Transverse colon (tissue), 4 donors: ENCODE measurements around the gene SLC18B1. TPM values are rescaled to one million over a fixed set of nuclear protein-coding genes. Genes with fewer than 3 reads are reported as not detected.

Experiments used
- DNase-seq: peaks from one replicate; pipeline ENCODE4 v3.0.0-alpha.2; 2019
- H3K27ac ChIP-seq, 4 donors: fragments of 200-600 bp; sonication (generic); 2 replicates each; pipeline ENCODE4 v1.5.1; 2016 to 2018; ENCODE audit warnings: inconsistent platforms in 4 of 4
- H3K27me3 ChIP-seq: fragments of 200-600 bp; sonication (generic); 2 replicates; pipeline ENCODE4 v1.5.1; 2017; ENCODE audit warnings: inconsistent platforms
- H3K36me3 ChIP-seq, 4 donors: fragments of 200-600 bp; sonication (generic); 2 replicates each; pipeline ENCODE4 v1.5.1; 2017 to 2019; ENCODE audit warnings: inconsistent platforms in 4 of 4
- H3K4me1 ChIP-seq, 4 donors: fragments of 200-600 bp; sonication (generic); 2 replicates each; pipeline ENCODE4 v1.5.1; 2017 to 2020; ENCODE audit warnings: inconsistent platforms in 4 of 4
- H3K4me3 ChIP-seq, 4 donors: fragments of 200-600 bp; sonication (generic); 1 replicate in 1 of 4; 2 replicates in 3 of 4; pipeline versions ENCODE4 v1.5.1 to v1.6.1; 2017 to 2019; ENCODE audit warnings: inconsistent platforms in 4 of 4
- H3K9me3 ChIP-seq, 2 donors: fragments of 200-600 bp; sonication (generic); 2 replicates each; pipeline ENCODE4 v1.5.1; 2017 to 2019; ENCODE audit warnings: inconsistent platforms in 2 of 2
- EP300 ChIP-seq: sonication (generic); formaldehyde crosslinking; IDR thresholded peaks from one replicate; pipeline ENCODE4 v1.6.1; 2017; ENCODE audit warnings: antibody characterized with exemption, low read depth
- POLR2A ChIP-seq: fragments of 450-650 bp; IDR thresholded peaks from one replicate; pipeline ENCODE4 v1.6.1; 2016; ENCODE audit warnings: antibody characterized with exemption, mild to moderate bottlenecking, moderate library complexity
- POLR2AphosphoS5 ChIP-seq, 3 donors: sonication (generic); formaldehyde crosslinking; IDR thresholded peaks; one replicate each; pipeline ENCODE4 v1.6.1; 2016; ENCODE audit warnings: antibody characterized with exemption in 3 of 3
- WGBS, 2 donors: methylation state at CpG; one replicate each; pipeline ENCODE4 v1.1.5; 2018; ENCODE audit warnings: low coverage in 1 of 2; 5-methylcytosine and 5-hydroxymethylcytosine counted together
- in situ Hi-C, 4 donors: fragments of 200-750 bp; cut with MboI; loops; one replicate each; pipeline versions ENCODE4 v1.15.0 to v1.15.1; 2017; ENCODE audit warnings: low sequenced_read_pairs in 3 of 4, low pct_ligation_motif_present in 1 of 4, low pct_unique_long_range_greater_than_20kb in 1 of 4
- intact Hi-C: fragments of 100-400 bp; cut with DNase I; formaldehyde crosslinking; loops from one replicate; pipeline ENCODE4 v1.15.1; 2023; ENCODE audit warnings: low total_unique reads
- total RNA-seq, 4 donors: library from RNA; depleted of rRNA; stranded (reverse); fragments of >200 nt; gene quantifications; one replicate each; pipeline ENCODE4 v1.1.0, GENCODE V29; 2016
- TF ChIP-seq, protein P1 (sequence below), 5 experiments: fragments of 200-600 bp in 3 of 5; fragments of 450-650 bp in 2 of 5; sonication (generic) in 3 of 5; IDR thresholded peaks; 1 replicate in 2 of 5; 2 replicates in 3 of 5; pipeline ENCODE4 v1.5.1; 2016 to 2017; ENCODE audit warnings: antibody characterized with exemption in 5 of 5, inconsistent platforms in 3 of 5, mild to moderate bottlenecking in 2 of 5, moderate library complexity in 1 of 5

The SLC18B1 gene
- total RNA-seq, 4 donors from 2014 or later, result 1.6 to 16.0 (median 10.3) TPM

DNA sequence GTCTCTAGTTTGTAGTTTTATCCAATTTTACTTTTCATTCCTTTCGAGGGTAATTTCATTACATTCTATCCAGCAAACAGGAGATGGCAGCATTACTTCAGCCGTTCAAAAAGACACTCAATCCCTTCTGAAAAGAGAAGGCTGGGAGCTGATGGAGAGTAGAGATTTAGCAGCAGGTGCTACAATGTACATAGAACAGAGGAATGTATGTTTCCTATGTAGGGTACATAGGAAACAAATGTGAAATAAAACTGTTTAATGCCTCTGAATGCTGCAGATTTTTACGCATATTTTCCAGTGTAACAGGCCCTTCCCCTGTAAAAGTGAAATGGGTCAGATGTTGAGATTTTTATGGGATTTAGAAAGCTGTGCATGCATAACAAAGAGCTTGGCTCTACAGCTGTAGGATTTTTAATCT lies 31.9 kb upstream of the SLC18B1 start:
- intact Hi-C loops, result no loop called here
- in situ Hi-C loops, result no loop called here
- Histone ChIP-seq H3K36me3 (no peaks in the 10 kb centered on the region), H3K9me3 (no peaks in the 10 kb centered on the region), H3K27me3 (no peaks in the 10 kb centered on the region), H3K27ac (no peak overlapping the region), H3K4me1 (no peaks in the 10 kb centered on the region), H3K4me3 (no peak overlapping the region)
- no peak for DNase-seq
- 27 to 36% methylated on average over 3 of the region's 3 CpGs for WGBS, 2 donors
- TF ChIP-seq, protein P1, sequence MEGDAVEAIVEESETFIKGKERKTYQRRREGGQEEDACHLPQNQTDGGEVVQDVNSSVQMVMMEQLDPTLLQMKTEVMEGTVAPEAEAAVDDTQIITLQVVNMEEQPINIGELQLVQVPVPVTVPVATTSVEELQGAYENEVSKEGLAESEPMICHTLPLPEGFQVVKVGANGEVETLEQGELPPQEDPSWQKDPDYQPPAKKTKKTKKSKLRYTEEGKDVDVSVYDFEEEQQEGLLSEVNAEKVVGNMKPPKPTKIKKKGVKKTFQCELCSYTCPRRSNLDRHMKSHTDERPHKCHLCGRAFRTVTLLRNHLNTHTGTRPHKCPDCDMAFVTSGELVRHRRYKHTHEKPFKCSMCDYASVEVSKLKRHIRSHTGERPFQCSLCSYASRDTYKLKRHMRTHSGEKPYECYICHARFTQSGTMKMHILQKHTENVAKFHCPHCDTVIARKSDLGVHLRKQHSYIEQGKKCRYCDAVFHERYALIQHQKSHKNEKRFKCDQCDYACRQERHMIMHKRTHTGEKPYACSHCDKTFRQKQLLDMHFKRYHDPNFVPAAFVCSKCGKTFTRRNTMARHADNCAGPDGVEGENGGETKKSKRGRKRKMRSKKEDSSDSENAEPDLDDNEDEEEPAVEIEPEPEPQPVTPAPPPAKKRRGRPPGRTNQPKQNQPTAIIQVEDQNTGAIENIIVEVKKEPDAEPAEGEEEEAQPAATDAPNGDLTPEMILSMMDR (IDR thresholded peaks at IDR 0.05), result peak in 1 of 5 experiments; percentile 19
- TF ChIP-seq POLR2AphosphoS5 (IDR thresholded peaks at IDR 0.05), result no peak
- no peak for TF ChIP-seq EP300

DNA sequence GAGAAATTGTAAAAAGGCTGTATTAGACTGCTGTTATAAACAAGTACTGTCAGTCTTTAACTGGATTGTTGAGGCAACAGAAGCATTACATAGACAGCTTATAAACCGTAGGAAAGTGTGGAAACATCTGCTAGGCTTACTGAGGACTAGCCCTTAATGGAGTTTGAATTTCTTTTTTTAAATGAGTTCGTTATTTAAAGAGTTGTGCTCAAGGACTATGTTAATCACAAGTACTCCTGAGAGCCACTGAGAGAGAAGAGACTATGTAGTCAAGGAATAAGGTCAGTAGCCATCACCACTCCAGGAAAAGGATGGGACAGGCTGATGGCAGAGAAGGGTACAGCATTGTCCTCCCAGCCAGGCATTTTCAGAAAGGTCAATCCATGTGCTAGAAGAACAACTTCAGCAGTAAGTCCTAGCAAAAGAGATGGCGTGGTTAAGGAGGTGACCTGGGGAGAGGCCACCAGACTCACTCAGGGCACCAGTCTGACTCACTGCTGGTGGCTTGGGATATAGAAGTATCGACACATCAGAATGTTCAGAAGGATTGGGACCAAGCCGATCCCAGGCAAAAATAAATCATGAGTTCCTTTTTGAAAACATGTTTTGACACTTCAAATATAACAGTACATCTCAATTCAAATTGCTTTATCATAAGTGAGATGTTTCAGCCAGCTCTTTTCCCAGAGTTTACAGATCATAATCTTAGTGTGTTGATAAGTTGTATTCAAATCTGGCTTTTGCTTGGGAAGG lies 22.4 kb upstream of the SLC18B1 start:
- 59 to 63% methylated on average over 4 to 5 of the region's 5 CpGs for WGBS, 2 donors
- no peak for DNase-seq
- Histone ChIP-seq H3K27me3 (no peaks in the 10 kb centered on the region), H3K4me1 (peaks cover 8 to 28% (median 9%) of the 10 kb centered on the region in 4 donors), H3K9me3 (no peaks in the 10 kb centered on the region), H3K4me3 (no peak overlapping the region), H3K27ac (peak overlapping the region in 1 of 4 donors; percentile 47), H3K36me3 (peaks cover 0 to 27% (median 5%) of the 10 kb centered on the region in 4 donors)
- intact Hi-C loops, result no loop called here
- in situ Hi-C loops, result loop anchor here in 1 of 4 donors (25.0 kb wide), 1 partner anchor 1184 kb away; the partner anchor contains the start of genes ENPP3 and MED23
- no peak for TF ChIP-seq POLR2A
- TF ChIP-seq EP300, result no peak
- TF ChIP-seq POLR2AphosphoS5 (IDR thresholded peaks at IDR 0.05), result no peak
- TF ChIP-seq, protein P1 (IDR thresholded peaks at IDR 0.05), result no peak

DNA sequence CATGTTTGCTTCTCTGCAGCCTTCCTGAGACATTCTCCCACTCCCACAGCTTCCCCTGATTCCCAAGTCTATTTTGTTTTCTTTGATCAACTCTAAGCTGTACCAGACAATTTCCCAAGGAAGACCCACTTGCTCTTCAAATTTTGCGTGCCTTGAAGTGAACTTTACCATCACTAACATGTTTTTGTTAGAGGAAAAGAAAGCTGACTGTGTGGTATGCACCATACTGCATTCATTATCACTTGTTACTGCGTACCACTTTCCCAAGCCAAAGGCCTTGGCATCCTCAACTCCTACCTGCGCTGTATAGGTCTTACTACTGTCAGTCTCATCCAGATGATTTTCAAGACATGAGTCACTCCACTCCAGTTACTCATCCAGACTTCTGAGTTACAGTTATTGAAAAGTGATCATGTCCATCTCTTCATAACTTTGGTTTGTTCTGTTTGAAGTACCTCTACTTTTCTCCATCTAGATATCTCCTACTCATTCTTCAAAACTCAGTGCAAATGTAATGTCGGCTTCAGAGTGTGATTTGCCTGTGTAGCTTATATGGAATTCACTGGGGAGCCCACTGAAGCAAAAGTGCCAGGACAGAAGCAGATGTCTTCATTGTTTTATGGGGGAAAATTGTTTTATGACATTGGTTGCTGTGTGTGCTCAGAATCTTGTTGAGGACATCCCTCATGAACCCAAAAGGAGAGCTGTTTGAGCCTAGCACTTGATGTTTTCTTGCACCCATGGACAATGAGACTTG lies 21.1 kb upstream of the SLC18B1 start:
- peaks cover 0 to 27% (median 5%) of the 10 kb centered on the region in 4 donors for H3K36me3 ChIP-seq
- TF ChIP-seq, protein P1 (IDR thresholded peaks at IDR 0.05), result no peak
- TF ChIP-seq POLR2A (no peak), POLR2AphosphoS5 (IDR thresholded peaks at IDR 0.05) (no peak), EP300 (no peak)
- 85 to 87% methylated on average over 3 to 4 of the region's 4 CpGs for WGBS, 2 donors
- H3K4me1 ChIP-seq, result peaks cover 12 to 35% (median 15%) of the 10 kb centered on the region in 4 donors
- no peaks in the 10 kb centered on the region for H3K27me3 ChIP-seq
- no peaks in the 10 kb centered on the region for H3K9me3 ChIP-seq
- DNase-seq, result no peak
- in situ Hi-C loops (loop anchor here in 1 of 4 donors (25.0 kb wide), 1 partner anchor 1182 kb away; the partner anchor contains the start of genes ENPP3 and MED23), intact Hi-C loops (no loop called here)
- H3K4me3 ChIP-seq, result no peak overlapping the region
- no peak overlapping the region for H3K27ac ChIP-seq
